Neuron (in vitro differentiated cells): ENCODE measurements around the gene IRF2BPL.
"Not testable (repeated sequence)": the region's sequence is repeated elsewhere in the genome, so short reads cannot be mapped to it uniquely, and the experiment has no call there.

Source experiments
- H2AFZ ChIP-seq: one replicate; pipeline ENCODE4 v1.6.1; 2013; ENCODE audit warnings: low read depth, mild to moderate bottlenecking, inconsistent platforms, low read length, moderate library complexity
- H3K27me3 ChIP-seq: one replicate; pipeline ENCODE4 v1.6.1; 2013; ENCODE audit warnings: low read length; ENCODE audit not compliant: insufficient read depth
- H3K36me3 ChIP-seq: one replicate; pipeline ENCODE4 v1.6.1; 2013; ENCODE audit warnings: low read length; ENCODE audit not compliant: insufficient read depth
- H3K4me1 ChIP-seq: one replicate; pipeline ENCODE4 v1.6.1; 2013; ENCODE audit warnings: low read length; ENCODE audit not compliant: insufficient read depth
- H3K4me3 ChIP-seq: 2 replicates; pipeline ENCODE4 v1.5.1; 2013; ENCODE audit warnings: mild to moderate bottlenecking, low read length, moderate library complexity
- H3K9me3 ChIP-seq: one replicate; pipeline ENCODE4 v1.6.1; 2013; ENCODE audit warnings: low read length

Gene IRF2BPL

GRCh38 chr14:77023001-77023996 is 5.2 kb downstream of the IRF2BPL start:
- peaks cover 6% of the 10 kb centered on the region for H3K36me3 ChIP-seq
- no peak overlapping the region for H2AFZ ChIP-seq
- H3K9me3 ChIP-seq, result no peaks in the 10 kb centered on the region
- H3K4me3 ChIP-seq, result no peak overlapping the region
- H3K4me1 ChIP-seq, result peaks cover 34% of the 10 kb centered on the region
- H3K27me3 ChIP-seq, result no peaks in the 10 kb centered on the region

GRCh38 chr14:77022236-77022852 is 6.2 kb downstream of the IRF2BPL start:
- no peaks in the 10 kb centered on the region for H3K27me3 ChIP-seq
- peaks cover 34% of the 10 kb centered on the region for H3K4me1 ChIP-seq
- H3K4me3 ChIP-seq, result no peak overlapping the region
- peaks cover 6% of the 10 kb centered on the region for H3K36me3 ChIP-seq
- H3K9me3 ChIP-seq, result no peaks in the 10 kb centered on the region
- no peak overlapping the region for H2AFZ ChIP-seq

GRCh38 chr14:77021424-77021823 is 7.1 kb downstream of the IRF2BPL start:
- H3K36me3 ChIP-seq, H3K27me3 ChIP-seq, H3K9me3 ChIP-seq, H2AFZ ChIP-seq, H3K4me3 ChIP-seq: not testable (repeated sequence)
- peaks cover 33% of the 10 kb centered on the region for H3K4me1 ChIP-seq

GRCh38 chr14:77018785-77019184 is 9.7 kb downstream of the IRF2BPL start:
- Histone ChIP-seq H3K27me3 (no peaks in the 10 kb centered on the region), H3K4me3 (no peak overlapping the region), H3K9me3 (no peaks in the 10 kb centered on the region), H3K4me1 (peaks cover 17% of the 10 kb centered on the region), H2AFZ (no peak overlapping the region), H3K36me3 (no peaks in the 10 kb centered on the region)

- H3K27me3 ChIP-seq, result no peaks in the 10 kb centered on the region
- H3K4me1 ChIP-seq, result peaks cover 11% of the 10 kb centered on the region
- no peaks in the 10 kb centered on the region for H3K36me3 ChIP-seq
- no peaks in the 10 kb centered on the region for H3K9me3 ChIP-seq
- H3K4me3 ChIP-seq, result no peak overlapping the region
- no peak overlapping the region for H2AFZ ChIP-seq
Measured at GRCh38 chr14:77017666-77018065, 10.8 kb downstream of the IRF2BPL start.

GRCh38 chr14:77014734-77015133 is 13.8 kb downstream of the IRF2BPL start:
- H3K36me3 ChIP-seq, result no peaks in the 10 kb centered on the region
- H3K4me3 ChIP-seq, result no peak overlapping the region
- H3K9me3 ChIP-seq, result no peaks in the 10 kb centered on the region
- peaks cover 11% of the 10 kb centered on the region for H3K4me1 ChIP-seq
- H3K27me3 ChIP-seq, result no peaks in the 10 kb centered on the region
- no peak overlapping the region for H2AFZ ChIP-seq

GRCh38 chr14:77014004-77014604 is 14.4 kb downstream of the IRF2BPL start:
- no peaks in the 10 kb centered on the region for H3K9me3 ChIP-seq
- peaks cover 11% of the 10 kb centered on the region for H3K4me1 ChIP-seq
- no peaks in the 10 kb centered on the region for H3K27me3 ChIP-seq
- H3K4me3 ChIP-seq, result no peak overlapping the region
- no peak overlapping the region for H2AFZ ChIP-seq
- no peaks in the 10 kb centered on the region for H3K36me3 ChIP-seq

GRCh38 chr14:77012193-77012765 is 16.2 kb downstream of the IRF2BPL start:
- Histone ChIP-seq H2AFZ (no peak overlapping the region), H3K4me3 (no peak overlapping the region), H3K9me3 (no peaks in the 10 kb centered on the region), H3K36me3 (no peaks in the 10 kb centered on the region), H3K4me1 (peaks cover 17% of the 10 kb centered on the region), H3K27me3 (no peaks in the 10 kb centered on the region)

GRCh38 chr14:77011245-77011644 is 17.3 kb downstream of the IRF2BPL start:
- Histone ChIP-seq H2AFZ (no peak overlapping the region), H3K4me3 (no peak overlapping the region)

GRCh38 chr14:77009014-77009413 is 19.5 kb downstream of the IRF2BPL start:
- Histone ChIP-seq H2AFZ (no peak overlapping the region), H3K36me3 (no peaks in the 10 kb centered on the region), H3K27me3 (no peaks in the 10 kb centered on the region), H3K4me1 (peaks cover 30% of the 10 kb centered on the region), H3K4me3 (no peak overlapping the region), H3K9me3 (no peaks in the 10 kb centered on the region)

More at GRCh38 chr14:77011245-77011644, 17.3 kb downstream of the IRF2BPL start:
- peaks cover 24% of the 10 kb centered on the region for H3K4me1 ChIP-seq
- H3K9me3 ChIP-seq, result no peaks in the 10 kb centered on the region
- no peaks in the 10 kb centered on the region for H3K36me3 ChIP-seq
- H3K27me3 ChIP-seq, result no peaks in the 10 kb centered on the region

GRCh38 chr14:77008541-77008940 is 20.0 kb downstream of the IRF2BPL start:
- Histone ChIP-seq H3K4me1 (peaks cover 29% of the 10 kb centered on the region), H3K36me3 (no peaks in the 10 kb centered on the region), H2AFZ (no peak overlapping the region), H3K9me3 (no peaks in the 10 kb centered on the region), H3K27me3 (no peaks in the 10 kb centered on the region), H3K4me3 (no peak overlapping the region)

GRCh38 chr14:77007975-77008421 is 20.5 kb downstream of the IRF2BPL start:
- H2AFZ ChIP-seq, result no peak overlapping the region
- H3K27me3 ChIP-seq, result no peaks in the 10 kb centered on the region
- peaks cover 29% of the 10 kb centered on the region for H3K4me1 ChIP-seq
- H3K4me3 ChIP-seq, result no peak overlapping the region
- no peaks in the 10 kb centered on the region for H3K9me3 ChIP-seq
- H3K36me3 ChIP-seq, result no peaks in the 10 kb centered on the region
